Activated T-cell treated with anti-CD3 and anti-CD28 coated beads, Interleukin-2, amount 50 U/mL, for 72 hours (primary cell): ENCODE results near the gene PEX13. TPM values are rescaled to one million over a fixed set of nuclear protein-coding genes. Genes with fewer than 3 reads are reported as not detected.

ENCODE experiments used
- ATAC-seq, 2 donors: fragments of 150-1000 bp; cut with Tn5 transposase; replicated peaks in 1 of 2; 2 replicates each; pipeline ENCODE4 v1.10.0; 2021; ENCODE audit warnings: moderate library complexity in 2 of 2, mild to moderate bottlenecking in 1 of 2
- DNase-seq, 2 donors: peaks; one replicate each; pipeline ENCODE4 v3.0.0; 2021 to 2022; ENCODE audit warnings: mixed read lengths in 1 of 2
- H3K27ac Mint-ChIP-seq: one replicate; pipeline ENCODE4 v1.8.0; 2022; ENCODE audit warnings: mild to moderate bottlenecking, moderate library complexity, mixed read lengths
- H3K27me3 Mint-ChIP-seq: one replicate; pipeline ENCODE4 v1.8.0; 2022; ENCODE audit warnings: low read depth, mixed read lengths
- H3K36me3 Mint-ChIP-seq, 2 donors: one replicate each; pipeline ENCODE4 v1.8.0; 2022; ENCODE audit warnings: mixed read lengths in 2 of 2, mild to moderate bottlenecking in 1 of 2; ENCODE audit not compliant: insufficient read depth in 2 of 2
- H3K4me1 Mint-ChIP-seq: one replicate; pipeline ENCODE4 v1.8.0; 2022; ENCODE audit warnings: low read depth, mixed read lengths
- H3K4me3 Mint-ChIP-seq, 2 donors: one replicate each; pipeline ENCODE4 v1.8.0; 2022; ENCODE audit warnings: mild to moderate bottlenecking in 2 of 2, mixed read lengths in 2 of 2, moderate library complexity in 2 of 2
- H3K9me3 Mint-ChIP-seq, 2 donors: one replicate each; pipeline ENCODE4 v1.8.0; 2022; ENCODE audit warnings: mixed read lengths in 2 of 2
- total RNA-seq, 2 donors: library from RNA; stranded (reverse); gene quantifications; one replicate each; pipeline ENCODE4 v1.2.3, GENCODE V29; 2022

The PEX13 gene
- total RNA-seq, 2 donors from 2014 or later: 19.4 to 27.1 TPM

DNA sequence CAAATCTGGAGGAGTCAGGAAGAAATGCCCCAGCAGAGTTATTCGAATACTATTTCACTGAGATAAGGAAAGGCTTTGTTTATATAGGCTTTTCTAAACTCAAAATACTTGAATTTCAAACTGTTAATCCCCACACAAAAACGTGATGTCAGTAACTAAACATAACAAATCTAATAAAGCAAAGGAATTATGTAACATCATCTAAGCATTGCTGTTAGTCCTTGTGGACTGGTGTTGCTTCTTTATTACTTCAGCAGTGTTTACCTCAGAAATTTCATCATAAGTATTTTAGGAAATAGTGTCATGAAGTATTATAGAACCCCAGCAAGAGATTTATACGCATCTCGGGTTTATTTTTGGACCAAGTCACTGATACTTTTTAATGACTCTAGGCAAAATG lies 28.5 kb downstream of the PEX13 start:
- H3K27ac Mint-ChIP-seq: no peak overlapping the region
- ATAC-seq: no peak
- H3K4me1 Mint-ChIP-seq: peaks cover 7% of the 10 kb centered on the region
- peaks cover 0 to 9% of the 10 kb centered on the region in 2 donors for H3K36me3 Mint-ChIP-seq
- H3K4me3 Mint-ChIP-seq: no peak overlapping the region
- no peak for DNase-seq
- no peaks in the 10 kb centered on the region for H3K27me3 Mint-ChIP-seq
- no peaks in the 10 kb centered on the region for H3K9me3 Mint-ChIP-seq

DNA sequence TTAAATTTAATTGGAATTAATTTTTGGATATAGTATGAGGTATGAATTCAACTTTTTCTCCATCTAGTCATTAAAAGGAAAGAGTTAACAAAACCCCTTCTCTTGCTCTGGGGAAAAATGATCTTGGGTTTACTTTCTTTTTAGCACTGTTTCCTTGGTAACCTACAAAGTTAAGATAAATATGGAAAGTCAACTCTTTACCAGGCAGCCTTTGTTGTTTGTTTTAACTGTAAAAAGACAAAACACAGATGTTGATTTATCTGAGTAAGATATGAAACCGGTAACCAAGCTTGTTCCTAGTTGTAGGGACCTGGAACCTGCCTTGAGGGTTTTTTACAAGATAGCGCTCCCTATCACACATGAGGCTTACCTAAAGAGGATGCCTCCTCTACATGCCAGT lies 38.0 kb downstream of the PEX13 start:
- ATAC-seq (no peak), DNase-seq (no peak)
- Mint-ChIP-seq H3K4me1 (no peaks in the 10 kb centered on the region), H3K27ac (peak overlapping the region; percentile 70), H3K9me3 (no peaks in the 10 kb centered on the region), H3K36me3 (peaks cover 1 to 3% of the 10 kb centered on the region in 2 donors), H3K4me3 (no peak overlapping the region), H3K27me3 (no peaks in the 10 kb centered on the region)

- Mint-ChIP-seq H3K9me3 (no peaks in the 10 kb centered on the region), H3K36me3 (peaks cover 1 to 3% of the 10 kb centered on the region in 2 donors), H3K4me1 (no peaks in the 10 kb centered on the region), H3K27me3 (no peaks in the 10 kb centered on the region), H3K27ac (no peak overlapping the region), H3K4me3 (no peak overlapping the region)
- DNase-seq (no peak), ATAC-seq (no peak)
Observed at GRCh38 chr2:61057562-61057961, 40.0 kb downstream of the PEX13 start.

- Mint-ChIP-seq H3K27me3 (no peaks in the 10 kb centered on the region), H3K4me3 (no peak overlapping the region), H3K36me3 (peaks cover 0 to 3% of the 10 kb centered on the region in 2 donors), H3K27ac (no peak overlapping the region), H3K9me3 (no peaks in the 10 kb centered on the region), H3K4me1 (no peaks in the 10 kb centered on the region)
- DNase-seq: no peak
- no peak for ATAC-seq
Observed at GRCh38 chr2:61059382-61059781, 41.9 kb downstream of the PEX13 start.

- peak; percentile 89 to 90 for DNase-seq
- Mint-ChIP-seq H3K36me3 (peaks cover 0 to 1% of the 10 kb centered on the region in 2 donors), H3K4me3 (peak within 1 kb of the TSS; percentile 96 to 98), H3K4me1 (peaks cover 6% of the 10 kb centered on the region), H3K9me3 (no peaks in the 10 kb centered on the region), H3K27ac (peak within 1 kb of the TSS; percentile 87), H3K27me3 (no peaks in the 10 kb centered on the region)
- peak; percentile 98 for ATAC-seq
Observed at GRCh38 chr2:61065714-61066709, 48.5 kb downstream of the PEX13 start, which contains the start of gene SANBR. Gene SANBR (plus strand): TSS chr2:61065871. CDS start chr2:61070351, 4,480 bp downstream.

GRCh38 chr2:61074100-61074499 lies 56.6 kb downstream of the PEX13 start:
- no peak overlapping the region for H3K4me3 Mint-ChIP-seq
- no peaks in the 10 kb centered on the region for H3K9me3 Mint-ChIP-seq
- H3K4me1 Mint-ChIP-seq: no peaks in the 10 kb centered on the region
- no peak for ATAC-seq
- H3K36me3 Mint-ChIP-seq: no peaks in the 10 kb centered on the region
- H3K27ac Mint-ChIP-seq: no peak overlapping the region
- no peaks in the 10 kb centered on the region for H3K27me3 Mint-ChIP-seq
- DNase-seq: no peak

DNA sequence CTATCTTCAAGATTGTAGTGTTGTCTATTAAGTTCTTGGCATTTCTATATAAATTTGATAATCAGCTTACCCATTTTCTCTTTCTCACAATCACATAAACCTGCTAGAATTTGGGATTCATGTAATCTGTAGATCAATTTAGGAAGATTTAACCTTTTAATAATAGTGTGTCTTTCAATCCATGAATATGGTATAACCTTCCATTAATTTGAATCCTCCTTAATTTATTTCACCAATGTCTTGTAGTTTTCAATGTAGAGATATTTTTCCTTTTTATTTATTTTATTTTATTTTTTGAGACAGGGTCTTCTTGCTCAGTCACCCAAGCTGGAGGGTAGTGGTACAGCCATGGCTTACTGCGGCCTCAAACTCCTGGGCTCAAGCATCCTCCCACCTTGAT lies 68.4 kb downstream of the PEX13 start:
- Mint-ChIP-seq H3K9me3 (no peaks in the 10 kb centered on the region), H3K27me3 (no peaks in the 10 kb centered on the region), H3K36me3 (no peaks in the 10 kb centered on the region), H3K4me3 (no peak overlapping the region), H3K27ac (no peak overlapping the region), H3K4me1 (no peaks in the 10 kb centered on the region)
- DNase-seq (no peak), ATAC-seq (no peak)

GRCh38 chr2:61089797-61090196 lies 72.3 kb downstream of the PEX13 start:
- Mint-ChIP-seq H3K36me3 (no peaks in the 10 kb centered on the region), H3K4me3 (no peak overlapping the region), H3K27ac (no peak overlapping the region), H3K9me3 (no peaks in the 10 kb centered on the region), H3K27me3 (no peaks in the 10 kb centered on the region), H3K4me1 (no peaks in the 10 kb centered on the region)
- DNase-seq (no peak), ATAC-seq (no peak)

- Mint-ChIP-seq H3K4me3 (no peak overlapping the region), H3K9me3 (no peaks in the 10 kb centered on the region), H3K4me1 (no peaks in the 10 kb centered on the region), H3K27ac (no peak overlapping the region), H3K27me3 (no peaks in the 10 kb centered on the region), H3K36me3 (no peaks in the 10 kb centered on the region)
- no peak for DNase-seq
- no peak for ATAC-seq
Observed at GRCh38 chr2:61090386-61090921, 72.9 kb downstream of the PEX13 start.

- ATAC-seq (no peak), DNase-seq (no peak)
- Mint-ChIP-seq H3K27me3 (no peaks in the 10 kb centered on the region), H3K4me1 (no peaks in the 10 kb centered on the region), H3K36me3 (no peaks in the 10 kb centered on the region), H3K27ac (no peak overlapping the region), H3K9me3 (no peaks in the 10 kb centered on the region), H3K4me3 (no peak overlapping the region)
Observed at GRCh38 chr2:61091485-61091884, 74.0 kb downstream of the PEX13 start.

- no peaks in the 10 kb centered on the region for H3K36me3 Mint-ChIP-seq
- H3K4me3 Mint-ChIP-seq: no peak overlapping the region
- DNase-seq (no peak), ATAC-seq (no peak)
- H3K9me3 Mint-ChIP-seq: no peaks in the 10 kb centered on the region
- H3K4me1 Mint-ChIP-seq: no peaks in the 10 kb centered on the region
- H3K27me3 Mint-ChIP-seq: no peaks in the 10 kb centered on the region
- H3K27ac Mint-ChIP-seq: no peak overlapping the region
Observed at GRCh38 chr2:61096438-61096837, 78.9 kb downstream of the PEX13 start.

DNA sequence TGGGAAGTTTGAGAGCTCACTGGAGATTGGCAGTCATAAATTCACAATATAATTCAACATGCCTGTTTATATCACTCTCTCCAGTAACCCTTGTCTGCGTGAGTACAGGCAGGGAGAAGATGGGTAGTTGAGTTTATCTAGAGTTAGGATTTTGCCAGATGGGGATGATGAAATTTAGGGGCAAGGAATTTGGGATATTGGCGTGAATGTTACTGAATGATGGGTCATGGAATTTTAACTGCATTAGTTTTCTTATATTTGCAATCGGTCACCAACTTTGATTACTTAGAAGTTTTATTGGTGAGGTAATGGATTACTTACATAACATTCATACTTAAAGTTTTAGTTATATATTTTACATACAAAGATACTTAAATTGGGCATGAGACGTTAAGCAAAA lies 83.3 kb downstream of the PEX13 start:
- no peaks in the 10 kb centered on the region for H3K27me3 Mint-ChIP-seq
- H3K36me3 Mint-ChIP-seq: no peaks in the 10 kb centered on the region
- DNase-seq (no peak), ATAC-seq (no peak)
- H3K4me3 Mint-ChIP-seq: no peak overlapping the region
- no peaks in the 10 kb centered on the region for H3K9me3 Mint-ChIP-seq
- no peak overlapping the region for H3K27ac Mint-ChIP-seq
- no peaks in the 10 kb centered on the region for H3K4me1 Mint-ChIP-seq
